Activated CD8-positive, alpha-beta memory T cell treated with anti-CD3 and anti-CD28 coated beads, Interleukin-2, amount 50 U/mL, for 24 hours (primary cell): ENCODE results near the gene MPHOSPH6.
"Not testable (repeated sequence)": the region's sequence is repeated elsewhere in the genome, so short reads cannot be mapped to it uniquely, and the experiment has no call there.

Experiments
- DNase-seq: peaks from one replicate; pipeline ENCODE4 v3.0.0-alpha.2; 2020; ENCODE audit errors: extremely low read depth

Gene MPHOSPH6

GRCh38 chr16:82118749-82119148 lies 51.3 kb downstream of the MPHOSPH6 start:
- no peak for DNase-seq

- DNase-seq, result no peak
These were observed 53.5 kb downstream of the MPHOSPH6 start for GRCh38 chr16:82116535-82116934.

- no peak for DNase-seq
These were observed 56.3 kb downstream of the MPHOSPH6 start for GRCh38 chr16:82113741-82114140.

- DNase-seq, result no peak
These were observed 58.1 kb downstream of the MPHOSPH6 start for GRCh38 chr16:82111944-82112343.

- not testable (repeated sequence) for DNase-seq
These were observed 60.8 kb downstream of the MPHOSPH6 start for GRCh38 chr16:82109266-82109665.

GRCh38 chr16:82108774-82109173 lies 61.2 kb downstream of the MPHOSPH6 start:
- no peak for DNase-seq

GRCh38 chr16:82108100-82108499 lies 61.9 kb downstream of the MPHOSPH6 start:
- no peak for DNase-seq

- DNase-seq, result no peak
These were observed 64.9 kb downstream of the MPHOSPH6 start for GRCh38 chr16:82105107-82105506.
